ENCODE measurements around the gene TGFBR2. TPM values are rescaled to one million over a fixed set of nuclear protein-coding genes. Genes with fewer than 3 reads are reported as not detected.
A peak's percentile ranks its signal among the peaks of the same experiment; 100 is the strongest.

The TGFBR2 gene
- 100 to 1,000 TPM; 338 to 406 (median 350) TPM for total RNA-seq

- H3K4me1 ChIP-seq, result peaks cover 0 to 39% (median 18%) of the 10 kb centered on the region in 4 donors
- TF ChIP-seq POLR2A (IDR thresholded peaks at IDR 0.05) (peak; percentile 94 to 95), CTCF (IDR thresholded peaks at IDR 0.05) (peak in 3 of 5 experiments; percentile 17 to 85 (median 84)), EP300 (IDR thresholded peaks at IDR 0.05) (peak in 1 of 2 donors; percentile 98)
- H3K36me3 ChIP-seq, result no peaks in the 10 kb centered on the region
- WGBS, 2 donors, result 0% methylated on average over 29 to 68 of the region's 71 CpGs
- H3K4me3 ChIP-seq, result peak within 1 kb of the TSS; percentile 67 to 98 (median 80)
- DNase-seq (ENCODE audit: low spot score in 2 of 2), result peak; percentile 91 to 93
- no peaks in the 10 kb centered on the region for H3K27me3 ChIP-seq
- H3K9me3 ChIP-seq, result no peaks in the 10 kb centered on the region
- H3K27ac ChIP-seq, result peak within 1 kb of the TSS; percentile 97 to 100 (median 99)
These were observed at the start of gene TGFBR2 for GRCh38 chr3:30606301-30607031. Gene TGFBR2 (plus strand): TSS chr3:30606601. CDS start chr3:30606884, 283 bp downstream.

GRCh38 chr3:30557746-30558303, 48.6 kb upstream of the TGFBR2 start:
- Histone ChIP-seq H3K9me3 (no peaks in the 10 kb centered on the region), H3K4me3 (no peak overlapping the region), H3K36me3 (no peaks in the 10 kb centered on the region), H3K27ac (no peak overlapping the region), H3K27me3 (no peaks in the 10 kb centered on the region), H3K4me1 (no peaks in the 10 kb centered on the region)
- TF ChIP-seq EP300 (IDR thresholded peaks at IDR 0.05) (no peak), CTCF (IDR thresholded peaks at IDR 0.05) (no peak), POLR2A (IDR thresholded peaks at IDR 0.05) (no peak)
- no peak for DNase-seq (ENCODE audit: low spot score in 2 of 2)
- 76 to 82% methylated on average over 1 of the region's 1 CpG for WGBS, 2 donors

GRCh38 chr3:30563956-30564355, 42.4 kb upstream of the TGFBR2 start:
- Histone ChIP-seq H3K27me3 (no peaks in the 10 kb centered on the region), H3K4me3 (no peak overlapping the region), H3K4me1 (no peaks in the 10 kb centered on the region), H3K27ac (no peak overlapping the region), H3K9me3 (no peaks in the 10 kb centered on the region), H3K36me3 (no peaks in the 10 kb centered on the region)
- WGBS, 2 donors, result 86 to 89% methylated on average over 1 of the region's 1 CpG
- DNase-seq (ENCODE audit: low spot score in 2 of 2), result no peak
- TF ChIP-seq CTCF (IDR thresholded peaks at IDR 0.05), result no peak
- no peak for TF ChIP-seq EP300 (IDR thresholded peaks at IDR 0.05)
- no peak for TF ChIP-seq POLR2A (IDR thresholded peaks at IDR 0.05)

GRCh38 chr3:30567139-30567753, 39.2 kb upstream of the TGFBR2 start:
- TF ChIP-seq POLR2A (IDR thresholded peaks at IDR 0.05), result no peak
- no peak for TF ChIP-seq EP300 (IDR thresholded peaks at IDR 0.05)
- no peak for TF ChIP-seq CTCF (IDR thresholded peaks at IDR 0.05)
- Histone ChIP-seq H3K9me3 (no peaks in the 10 kb centered on the region), H3K27me3 (no peaks in the 10 kb centered on the region), H3K4me3 (no peak overlapping the region), H3K36me3 (no peaks in the 10 kb centered on the region), H3K4me1 (no peaks in the 10 kb centered on the region), H3K27ac (no peak overlapping the region)
- 90 to 96% methylated on average over 8 of the region's 8 CpGs for WGBS, 2 donors
- DNase-seq (ENCODE audit: low spot score in 2 of 2), result no peak

GRCh38 chr3:30576946-30577345, 29.5 kb upstream of the TGFBR2 start:
- Histone ChIP-seq H3K36me3 (no peaks in the 10 kb centered on the region), H3K27me3 (no peaks in the 10 kb centered on the region), H3K9me3 (no peaks in the 10 kb centered on the region), H3K4me1 (no peaks in the 10 kb centered on the region), H3K4me3 (no peak overlapping the region), H3K27ac (no peak overlapping the region)
- TF ChIP-seq EP300 (IDR thresholded peaks at IDR 0.05) (no peak), POLR2A (IDR thresholded peaks at IDR 0.05) (no peak), CTCF (IDR thresholded peaks at IDR 0.05) (no peak)
- DNase-seq (ENCODE audit: low spot score in 2 of 2), result no peak
- 80 to 81% methylated on average over 4 of the region's 4 CpGs for WGBS, 2 donors
